GM21717 (cell line): ENCODE results near the gene PTX3.

ENCODE experiments used
- ATAC-seq: cut with Tn5 transposase; IDR thresholded peaks from one replicate; pipeline ENCODE4 v1.9.1; 2021; ENCODE audit warnings: mild to moderate bottlenecking, moderate library complexity; ENCODE audit not compliant: unreplicated experiment

The PTX3 gene

DNA sequence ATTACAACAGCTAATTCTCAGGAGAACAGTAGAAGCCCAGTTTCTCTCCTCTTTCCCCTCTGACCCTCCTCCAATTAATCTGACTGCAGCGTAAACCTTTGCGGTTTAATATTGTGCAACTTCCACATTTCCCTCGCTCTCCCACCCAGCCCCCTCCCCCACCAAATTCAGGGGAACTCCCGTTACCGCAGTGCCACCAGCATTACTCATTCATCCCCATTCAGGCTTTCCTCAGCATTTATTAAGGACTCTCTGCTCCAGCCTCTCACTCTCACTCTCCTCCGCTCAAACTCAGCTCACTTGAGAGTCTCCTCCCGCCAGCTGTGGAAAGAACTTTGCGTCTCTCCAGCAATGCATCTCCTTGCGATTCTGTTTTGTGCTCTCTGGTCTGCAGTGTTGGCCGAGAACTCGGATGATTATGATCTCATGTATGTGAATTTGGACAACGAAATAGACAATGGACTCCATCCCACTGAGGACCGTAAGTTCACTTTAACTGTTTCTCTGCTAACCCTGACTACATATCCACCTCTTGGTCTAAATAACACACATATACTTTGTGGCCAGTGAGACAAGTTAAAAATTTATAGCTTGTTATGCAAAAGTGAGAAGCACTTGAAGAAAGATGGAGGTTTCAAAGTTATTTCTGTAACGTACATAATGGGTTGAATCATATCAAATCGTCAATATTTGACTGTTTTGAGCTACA is at the start of gene PTX3:
Gene PTX3, plus strand, starts transcription at position 268 of the 709 bp plus-strand sequence. Its CDS starts 84 bp downstream, at position 352.
- no peak for ATAC-seq

DNA sequence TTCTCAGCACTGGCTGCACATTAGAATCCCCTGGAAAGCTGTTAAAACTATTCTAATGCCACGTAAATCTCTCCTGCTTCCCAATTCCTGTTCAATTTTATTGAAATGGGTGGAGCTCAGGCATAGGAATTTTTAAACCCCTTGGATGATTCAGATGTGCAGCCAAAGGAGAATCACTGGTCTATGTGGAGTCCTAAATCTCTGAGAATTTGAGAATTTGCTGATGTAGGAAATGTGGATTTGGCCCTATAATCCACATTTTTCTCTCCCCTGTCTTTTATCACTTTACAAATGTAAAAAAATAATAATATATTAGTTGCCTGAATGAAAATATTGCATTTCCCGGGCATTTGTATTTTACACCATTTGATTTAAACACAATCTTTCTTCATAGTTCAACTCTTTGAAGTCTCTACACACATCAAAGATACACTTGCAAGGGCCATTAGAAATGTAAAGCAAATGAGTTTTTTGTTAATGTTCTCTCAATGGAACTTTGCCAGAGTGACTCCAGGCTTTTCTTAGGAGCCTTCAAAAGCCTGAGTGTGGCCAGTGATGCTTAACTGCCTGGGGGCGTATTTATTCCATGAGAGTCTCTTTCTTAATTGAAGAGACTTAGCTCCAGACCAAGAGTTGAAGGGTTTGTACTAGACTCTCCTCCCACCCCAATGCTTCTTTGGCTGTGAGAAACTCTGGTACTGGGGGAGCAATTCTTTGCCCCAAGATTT is 48.8 kb upstream of the PTX3 start:
- no peak for ATAC-seq

- no peak for ATAC-seq
These were observed 47.7 kb upstream of the PTX3 start for GRCh38 chr3:157388976-157389375.

DNA sequence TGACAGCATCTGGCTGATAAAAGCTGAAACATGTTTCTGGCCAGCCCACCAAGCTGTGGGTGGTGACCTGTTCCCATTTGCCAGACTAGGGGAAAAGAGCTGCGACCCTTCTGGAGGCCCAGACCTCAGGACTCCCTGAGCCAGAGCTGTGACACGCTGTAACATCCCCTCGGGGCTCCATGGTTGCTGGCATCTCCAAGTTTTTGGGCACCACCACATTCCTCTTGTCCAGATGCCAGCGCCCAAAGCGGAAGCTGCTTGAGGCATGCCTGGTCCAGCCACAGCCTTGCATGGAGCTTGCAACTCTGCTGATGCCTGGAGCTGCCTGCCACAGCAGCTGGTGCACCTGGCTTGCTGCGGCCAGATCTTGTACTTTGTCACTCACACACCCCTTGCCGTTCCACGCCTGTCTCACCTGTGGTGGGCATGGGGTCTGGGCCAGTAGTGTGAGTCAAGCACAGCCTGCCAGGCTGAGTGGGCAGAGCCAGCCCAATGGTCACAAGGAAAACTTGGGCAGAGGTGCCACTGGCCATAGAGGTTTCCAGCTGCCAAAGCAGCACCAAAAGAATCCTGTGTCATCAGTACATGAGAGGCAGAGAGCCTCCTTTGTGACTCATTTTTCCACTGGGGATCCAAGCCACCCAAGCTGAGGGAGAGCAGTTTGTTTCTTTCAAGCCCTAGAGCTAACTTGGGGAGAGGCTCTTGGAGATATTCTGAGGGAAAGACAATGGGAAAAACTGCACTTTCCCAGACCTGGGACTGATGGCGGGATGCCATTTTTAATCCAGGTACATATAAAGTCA is 45.7 kb upstream of the PTX3 start:
- ATAC-seq = no peak

- ATAC-seq = no peak
These were observed 44.5 kb upstream of the PTX3 start for GRCh38 chr3:157392104-157392503.

GRCh38 chr3:157393113-157393512 is 43.5 kb upstream of the PTX3 start:
- no peak for ATAC-seq

DNA sequence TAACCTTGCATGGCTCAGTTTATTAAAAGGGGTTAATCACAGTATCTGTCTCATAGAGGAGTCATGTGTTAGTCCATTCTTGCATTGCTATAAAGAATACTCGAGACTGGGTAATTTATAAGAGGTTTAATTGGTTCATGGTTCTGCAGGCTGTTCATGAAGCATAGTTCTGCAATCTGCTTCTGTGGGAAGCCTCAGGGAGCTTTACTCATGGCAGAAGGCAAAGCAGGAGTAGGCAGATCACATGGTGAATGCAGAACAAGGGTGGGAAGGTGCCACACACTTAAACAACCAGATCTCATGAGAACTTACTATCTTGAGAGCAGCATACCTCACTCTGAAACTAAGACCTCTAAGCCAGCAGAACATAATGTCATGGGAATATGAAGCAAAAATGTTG is 42.2 kb upstream of the PTX3 start:
- ATAC-seq = no peak

GRCh38 chr3:157398598-157398997 is 38.1 kb upstream of the PTX3 start:
- ATAC-seq = no peak

DNA sequence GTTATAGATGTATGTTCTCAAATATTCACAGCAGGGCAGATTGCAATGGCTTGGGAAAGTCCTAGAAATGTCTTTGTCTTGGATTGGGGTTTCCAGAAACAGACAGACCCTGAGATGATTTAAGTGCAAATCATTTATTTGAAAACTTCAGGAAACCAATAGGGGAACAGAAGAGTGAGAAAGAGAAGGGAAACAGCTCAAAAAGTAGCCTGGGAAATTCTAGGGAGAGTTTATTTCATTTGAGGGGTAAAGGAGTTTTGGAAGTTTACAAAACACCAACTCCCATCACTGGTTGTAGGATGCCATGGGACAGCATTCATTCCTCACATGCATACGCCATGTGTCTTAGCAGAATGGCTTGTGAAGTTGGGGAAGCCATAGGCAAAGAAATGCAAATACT is 32.3 kb upstream of the PTX3 start:
- ATAC-seq = no peak

DNA sequence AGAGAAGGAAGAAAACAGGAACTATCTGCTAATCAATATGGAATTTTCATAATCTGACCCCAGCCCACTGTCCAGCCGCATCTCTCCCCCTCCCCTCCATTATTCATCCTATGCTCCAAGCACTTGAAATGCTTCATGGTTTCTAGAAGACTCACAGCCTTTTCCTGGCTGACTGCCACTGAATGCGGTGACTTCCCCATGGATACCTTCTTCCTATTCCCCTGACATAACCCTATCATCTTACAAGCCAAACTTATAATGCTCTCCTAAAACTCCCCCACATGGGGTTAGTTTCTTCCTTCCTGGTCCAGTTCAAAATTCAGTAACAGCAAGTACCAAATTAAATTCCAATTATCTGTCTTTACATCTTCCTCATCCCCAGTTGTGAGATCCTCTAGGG is 31.2 kb upstream of the PTX3 start:
- no peak for ATAC-seq

GRCh38 chr3:157406394-157406793 is 30.3 kb upstream of the PTX3 start:
- no peak for ATAC-seq

- no peak for ATAC-seq
These were observed 28.9 kb upstream of the PTX3 start for GRCh38 chr3:157407769-157408168.

GRCh38 chr3:157408499-157409149 is 28.0 kb upstream of the PTX3 start:
- ATAC-seq = no peak

DNA sequence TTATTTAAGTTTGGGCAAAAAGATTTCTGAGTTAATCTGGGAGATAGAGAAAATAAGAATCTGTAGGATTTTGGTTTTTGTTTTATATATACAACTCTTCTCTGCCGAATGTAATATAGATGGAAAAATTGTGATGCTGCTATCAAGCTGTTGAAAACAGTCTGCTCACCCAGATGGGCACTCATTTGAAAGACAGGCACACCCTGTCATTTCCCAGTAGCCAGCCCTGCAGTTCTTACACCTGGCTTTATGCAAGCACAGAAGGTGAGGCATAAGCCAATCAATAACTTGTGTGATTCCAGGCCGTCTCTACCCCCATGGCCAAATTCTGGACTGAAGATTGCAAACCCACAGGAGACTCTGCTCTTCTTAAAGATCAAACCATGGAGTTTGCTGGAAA is 27.1 kb upstream of the PTX3 start:
- no peak for ATAC-seq

DNA sequence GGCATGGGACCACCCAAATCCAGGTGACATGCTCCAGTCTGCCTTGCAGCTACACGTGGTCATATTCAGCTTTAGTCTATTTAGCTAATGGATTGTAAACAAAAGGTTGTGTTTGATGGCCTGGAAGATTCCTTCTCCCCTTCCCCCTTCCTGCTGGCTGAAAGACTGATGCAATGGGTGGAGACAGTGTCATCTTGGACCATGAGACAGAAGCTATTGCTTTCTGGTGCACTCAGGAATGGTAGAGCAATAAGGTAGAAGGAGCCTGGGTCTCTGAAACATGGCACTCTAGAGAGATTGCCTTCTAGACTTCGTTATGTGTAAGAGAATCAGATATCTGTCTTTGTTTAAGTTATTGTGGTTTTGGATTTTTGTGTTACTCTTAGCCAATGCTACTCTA is 25.7 kb upstream of the PTX3 start:
- no peak for ATAC-seq

- ATAC-seq = no peak
These were observed 24.3 kb upstream of the PTX3 start for GRCh38 chr3:157412323-157412855.

DNA sequence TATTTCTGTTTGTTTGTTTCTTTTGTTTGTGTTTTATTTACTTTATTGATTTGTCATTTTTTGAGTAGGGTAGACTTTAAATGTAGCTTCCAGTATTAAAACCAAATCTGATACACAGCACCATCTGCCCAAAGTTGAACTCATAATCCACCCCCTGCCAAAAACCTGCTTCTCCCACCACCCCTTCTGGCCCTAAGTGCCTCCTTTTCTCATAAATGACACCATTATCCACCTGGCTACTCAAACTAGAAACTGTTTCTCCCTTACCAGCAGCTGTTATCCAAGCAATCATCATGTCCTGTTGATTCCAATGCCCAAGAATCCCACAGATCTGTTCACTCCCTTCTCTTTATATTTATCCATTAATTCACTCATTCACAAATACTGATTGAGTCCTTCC is 21.8 kb upstream of the PTX3 start:
- no peak for ATAC-seq

- ATAC-seq = no peak
These were observed 20.1 kb upstream of the PTX3 start for GRCh38 chr3:157416347-157417087.

- ATAC-seq = no peak
These were observed 19.4 kb upstream of the PTX3 start for GRCh38 chr3:157417247-157417646.

- no peak for ATAC-seq
These were observed 18.5 kb upstream of the PTX3 start for GRCh38 chr3:157418104-157418503.
